DOHH2 (cell line): ENCODE measurements around the gene SPTBN1.

Experiments
- CTCF ChIP-seq: fragments of 200-600 bp; sonication (generic); IDR thresholded peaks from one replicate; pipeline ENCODE4 v1.5.1; 2014; ENCODE audit warnings: antibody characterized with exemption, mild to moderate bottlenecking, low read depth, low read length; ENCODE audit not compliant: poor library complexity, severe bottlenecking
- EZH2phosphoT487 ChIP-seq: fragments of 200-600 bp; sonication (generic); IDR thresholded peaks from 2 replicates; pipeline ENCODE4 v1.6.1; 2017; ENCODE audit warnings: borderline replicate concordance, mild to moderate bottlenecking, antibody characterized with exemption, low read length, moderate library complexity, mixed read lengths

- TF ChIP-seq CTCF, result no peak
- no peak for TF ChIP-seq EZH2phosphoT487
Observed at GRCh38 chr2:54666634-54667265, 210.6 kb downstream of the SPTBN1 start.
